BLaER1 (cell line): ENCODE results near the gene LY6G6F.

ENCODE experiments used
- H3K27ac ChIP-seq: shearing (Covaris generic); formaldehyde crosslinking; 2 replicates; pipeline ENCODE4 v1.8.1; 2022
- H3K27me3 ChIP-seq: shearing (Covaris generic); formaldehyde crosslinking; 2 replicates; pipeline ENCODE4 v1.8.1; 2022
- H3K36me3 ChIP-seq: shearing (Covaris generic); formaldehyde crosslinking; 2 replicates; pipeline ENCODE4 v1.8.1; 2022
- H3K4me1 ChIP-seq: shearing (Covaris generic); formaldehyde crosslinking; 2 replicates; pipeline ENCODE4 v1.8.1; 2022
- H3K4me2 ChIP-seq: shearing (Covaris generic); formaldehyde crosslinking; 2 replicates; pipeline ENCODE4 v1.8.1; 2022
- H3K4me3 ChIP-seq: shearing (Covaris generic); formaldehyde crosslinking; 2 replicates; pipeline ENCODE4 v1.8.1; 2022
- H3K9ac ChIP-seq: shearing (Covaris generic); formaldehyde crosslinking; 2 replicates; pipeline ENCODE4 v1.8.1; 2022
- H3K9me3 ChIP-seq: shearing (Covaris generic); formaldehyde crosslinking; 2 replicates; pipeline ENCODE4 v1.8.1; 2022
- H4K20me1 ChIP-seq: shearing (Covaris generic); formaldehyde crosslinking; 2 replicates; pipeline ENCODE4 v1.8.1; 2022
- Cebpa-rat ChIP-seq: shearing (Covaris generic); IDR thresholded peaks from 2 replicates; pipeline ENCODE4 v1.8.1; 2022

Gene LY6G6F

GRCh38 chr6:31689249-31690110, 17.2 kb upstream of the LY6G6F start:
- no peaks in the 10 kb centered on the region for H4K20me1 ChIP-seq
- no peaks in the 10 kb centered on the region for H3K27me3 ChIP-seq
- H3K36me3 ChIP-seq, result peaks cover 97% of the 10 kb centered on the region
- no peak overlapping the region for H3K4me3 ChIP-seq
- H3K27ac ChIP-seq, result no peak overlapping the region
- no peak for TF ChIP-seq Cebpa-rat
- no peak overlapping the region for H3K4me2 ChIP-seq
- H3K9ac ChIP-seq, result no peak overlapping the region
- no peaks in the 10 kb centered on the region for H3K9me3 ChIP-seq
- H3K4me1 ChIP-seq, result 0 out of 2 replicates have a peak, but pooled peaks cover 3% of the 10 kb centered on the region

- H4K20me1 ChIP-seq, result no peaks in the 10 kb centered on the region
- TF ChIP-seq Cebpa-rat, result no peak
- no peak overlapping the region for H3K4me3 ChIP-seq
- H3K9me3 ChIP-seq, result no peaks in the 10 kb centered on the region
- no peaks in the 10 kb centered on the region for H3K27me3 ChIP-seq
- H3K27ac ChIP-seq, result no peak overlapping the region
- H3K36me3 ChIP-seq, result peaks cover 99% of the 10 kb centered on the region
- H3K9ac ChIP-seq, result no peak overlapping the region
- H3K4me2 ChIP-seq, result no peak overlapping the region
- H3K4me1 ChIP-seq, result 0 out of 2 replicates have a peak, but pooled peaks cover 3% of the 10 kb centered on the region
Observed at GRCh38 chr6:31690231-31691077, 16.2 kb upstream of the LY6G6F start.

- H3K4me3 ChIP-seq, result no peak overlapping the region
- H3K36me3 ChIP-seq, result peaks cover 99% of the 10 kb centered on the region
- H3K4me2 ChIP-seq, result no peak overlapping the region
- H3K9ac ChIP-seq, result no peak overlapping the region
- H3K9me3 ChIP-seq, result no peaks in the 10 kb centered on the region
- no peak for TF ChIP-seq Cebpa-rat
- no peak overlapping the region for H3K27ac ChIP-seq
- H3K4me1 ChIP-seq, result 0 out of 2 replicates have a peak, but pooled peaks cover 3% of the 10 kb centered on the region
- no peaks in the 10 kb centered on the region for H3K27me3 ChIP-seq
- H4K20me1 ChIP-seq, result no peaks in the 10 kb centered on the region
Observed at GRCh38 chr6:31691078-31691463, 15.6 kb upstream of the LY6G6F start.

GRCh38 chr6:31691564-31692108, 15.0 kb upstream of the LY6G6F start:
- Histone ChIP-seq H3K4me3 (no peak overlapping the region), H3K9ac (no peak overlapping the region), H3K4me2 (no peak overlapping the region), H3K27ac (no peak overlapping the region), H3K9me3 (no peaks in the 10 kb centered on the region), H3K4me1 (0 out of 2 replicates have a peak, but pooled peaks cover 3% of the 10 kb centered on the region), H3K36me3 (peaks cover 99% of the 10 kb centered on the region), H3K27me3 (no peaks in the 10 kb centered on the region), H4K20me1 (no peaks in the 10 kb centered on the region)
- no peak for TF ChIP-seq Cebpa-rat

- Histone ChIP-seq H3K27me3 (no peaks in the 10 kb centered on the region), H3K9me3 (no peaks in the 10 kb centered on the region), H3K36me3 (peaks cover 99% of the 10 kb centered on the region), H4K20me1 (peaks cover 5% of the 10 kb centered on the region; the same call in 1 of the 2 replicates), H3K9ac (no peak overlapping the region), H3K27ac (no peak overlapping the region), H3K4me1 (0 out of 2 replicates have a peak, but pooled peaks cover 3% of the 10 kb centered on the region), H3K4me2 (no peak overlapping the region), H3K4me3 (no peak overlapping the region)
- TF ChIP-seq Cebpa-rat, result no peak
Observed at GRCh38 chr6:31692353-31692752, 14.3 kb upstream of the LY6G6F start.

GRCh38 chr6:31692886-31693285, 13.8 kb upstream of the LY6G6F start:
- Histone ChIP-seq H3K27ac (no peak overlapping the region), H3K9me3 (no peaks in the 10 kb centered on the region), H3K4me2 (no peak overlapping the region), H3K4me3 (no peak overlapping the region), H3K4me1 (peaks cover 6% of the 10 kb centered on the region; the same call in 1 of the 2 replicates), H3K9ac (no peak overlapping the region), H3K27me3 (no peaks in the 10 kb centered on the region), H3K36me3 (peaks cover 99% of the 10 kb centered on the region), H4K20me1 (peaks cover 5% of the 10 kb centered on the region; the same call in 1 of the 2 replicates)
- TF ChIP-seq Cebpa-rat, result no peak

DNA sequence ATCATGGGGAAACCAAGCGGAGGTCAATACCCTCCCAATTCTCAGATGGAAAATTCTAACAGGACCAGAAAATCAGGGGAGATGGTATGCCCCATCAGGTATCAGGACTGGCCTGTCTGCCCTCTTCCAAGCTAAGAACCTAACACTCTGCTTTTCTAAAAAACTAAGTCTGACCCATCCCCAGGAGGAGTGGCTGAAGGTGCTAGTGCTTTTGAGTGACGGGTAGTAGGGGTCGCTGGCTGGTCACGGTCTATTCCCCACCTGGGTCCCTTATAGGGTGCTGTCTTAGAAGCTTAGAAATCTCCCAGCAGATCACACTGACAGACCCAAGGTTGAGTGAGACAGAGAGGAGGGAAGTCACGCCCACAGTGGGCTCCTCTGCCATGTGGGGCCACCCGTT, 13.1 kb upstream of the LY6G6F start:
- Histone ChIP-seq H3K4me1 (peaks cover 7% of the 10 kb centered on the region; the same call in 1 of the 2 replicates), H3K4me3 (no peak overlapping the region), H3K9me3 (no peaks in the 10 kb centered on the region), H3K27me3 (no peaks in the 10 kb centered on the region), H3K9ac (no peak overlapping the region), H3K27ac (no peak overlapping the region), H4K20me1 (peaks cover 5% of the 10 kb centered on the region; the same call in 1 of the 2 replicates), H3K4me2 (no peak overlapping the region), H3K36me3 (peaks cover 94% of the 10 kb centered on the region)
- no peak for TF ChIP-seq Cebpa-rat

DNA sequence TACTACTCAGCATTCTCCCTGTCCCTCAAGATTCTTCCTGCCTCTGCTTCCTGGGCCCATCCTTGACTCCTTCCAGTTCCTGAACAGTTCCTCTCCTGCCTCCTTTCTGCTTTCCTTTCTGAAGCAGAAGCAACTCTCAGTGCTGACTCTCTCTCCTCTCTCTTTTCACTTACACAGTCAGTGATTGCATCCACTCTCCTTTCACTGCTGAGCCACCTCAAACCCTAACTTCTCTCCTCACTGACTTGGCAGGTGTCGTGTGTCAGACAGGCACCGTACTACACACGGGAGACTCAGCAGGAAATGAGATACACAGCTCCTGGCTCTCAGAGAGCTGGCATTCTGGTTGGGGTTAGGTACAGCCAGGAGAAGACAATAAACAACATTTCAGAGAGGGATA, 9.1 kb upstream of the LY6G6F start:
- TF ChIP-seq Cebpa-rat, result no peak
- H3K4me2 ChIP-seq, result no peak overlapping the region
- H3K36me3 ChIP-seq, result peaks cover 83% of the 10 kb centered on the region
- H3K9ac ChIP-seq, result no peak overlapping the region
- H3K27ac ChIP-seq, result no peak overlapping the region
- peaks cover 14% of the 10 kb centered on the region for H4K20me1 ChIP-seq
- peaks cover 23% of the 10 kb centered on the region for H3K4me1 ChIP-seq
- H3K27me3 ChIP-seq, result no peaks in the 10 kb centered on the region
- H3K9me3 ChIP-seq, result no peaks in the 10 kb centered on the region
- no peak overlapping the region for H3K4me3 ChIP-seq

GRCh38 chr6:31700740-31701401, 5.8 kb upstream of the LY6G6F start:
- Histone ChIP-seq H3K9ac (no peak overlapping the region), H3K27ac (no peak overlapping the region), H3K9me3 (no peaks in the 10 kb centered on the region), H3K4me1 (peaks cover 31% of the 10 kb centered on the region), H3K4me2 (peak overlapping the region; percentile 91), H3K4me3 (no peak overlapping the region), H3K27me3 (no peaks in the 10 kb centered on the region), H4K20me1 (peaks cover 14% of the 10 kb centered on the region), H3K36me3 (peaks cover 50% of the 10 kb centered on the region)
- no peak for TF ChIP-seq Cebpa-rat
